Measurements from ENCODE around the gene NSD1.

GRCh38 chr5:177233802-177234201 lies 100.2 kb downstream of the NSD1 start:
- TF ChIP-seq, protein P1, sequence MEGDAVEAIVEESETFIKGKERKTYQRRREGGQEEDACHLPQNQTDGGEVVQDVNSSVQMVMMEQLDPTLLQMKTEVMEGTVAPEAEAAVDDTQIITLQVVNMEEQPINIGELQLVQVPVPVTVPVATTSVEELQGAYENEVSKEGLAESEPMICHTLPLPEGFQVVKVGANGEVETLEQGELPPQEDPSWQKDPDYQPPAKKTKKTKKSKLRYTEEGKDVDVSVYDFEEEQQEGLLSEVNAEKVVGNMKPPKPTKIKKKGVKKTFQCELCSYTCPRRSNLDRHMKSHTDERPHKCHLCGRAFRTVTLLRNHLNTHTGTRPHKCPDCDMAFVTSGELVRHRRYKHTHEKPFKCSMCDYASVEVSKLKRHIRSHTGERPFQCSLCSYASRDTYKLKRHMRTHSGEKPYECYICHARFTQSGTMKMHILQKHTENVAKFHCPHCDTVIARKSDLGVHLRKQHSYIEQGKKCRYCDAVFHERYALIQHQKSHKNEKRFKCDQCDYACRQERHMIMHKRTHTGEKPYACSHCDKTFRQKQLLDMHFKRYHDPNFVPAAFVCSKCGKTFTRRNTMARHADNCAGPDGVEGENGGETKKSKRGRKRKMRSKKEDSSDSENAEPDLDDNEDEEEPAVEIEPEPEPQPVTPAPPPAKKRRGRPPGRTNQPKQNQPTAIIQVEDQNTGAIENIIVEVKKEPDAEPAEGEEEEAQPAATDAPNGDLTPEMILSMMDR (IDR thresholded peaks at IDR 0.05 in 4 of 5, conservative IDR thresholded peaks at IDR 0.05 in 1 of 5): no peak
- TF ChIP-seq POLR2A (IDR thresholded peaks at IDR 0.05): no peak

Measured in gastrocnemius medialis (tissue), 4 donors.